ENCODE data around the gene SSR2. TPM values are rescaled to one million over a fixed set of nuclear protein-coding genes. Genes with fewer than 3 reads are reported as not detected.
"Not testable (repeated sequence)": the region's sequence is repeated elsewhere in the genome, so short reads cannot be mapped to it uniquely, and the experiment has no call there.

The SSR2 gene
- total and polyA plus RNA-seq, 10 donors = 152 to 291 (median 194) TPM

- Histone ChIP-seq H3K4me1 (peaks cover 0 to 6% (median 1%) of the 10 kb centered on the region in 6 donors), H3K27ac (no peak overlapping the region), H3K36me3 (no peaks in the 10 kb centered on the region), H3K27me3 (replicated peaks in 1 of 7) (no peaks in the 10 kb centered on the region), H3K4me3 (no peak overlapping the region), H3K9me3 (no peaks in the 10 kb centered on the region)
- no peak for DNase-seq
- 36 to 55% (median 50%) methylated on average over 2 of the region's 2 CpGs for WGBS, 5 donors
- TF ChIP-seq CTCF (IDR thresholded peaks at IDR 0.05 in 8 of 11, conservative IDR thresholded peaks at IDR 0.05 in 3 of 11) = no peak
- no peak for TF ChIP-seq POLR2AphosphoS5 (IDR thresholded peaks at IDR 0.05)
- no peak for TF ChIP-seq POLR2A (IDR thresholded peaks at IDR 0.05)
- intact Hi-C loops (cut with DNase I; ENCODE audit: low total_unique reads) = no loop called here
These were observed 24.6 kb downstream of the SSR2 start for GRCh38 chr1:155996166-155996565.

DNA sequence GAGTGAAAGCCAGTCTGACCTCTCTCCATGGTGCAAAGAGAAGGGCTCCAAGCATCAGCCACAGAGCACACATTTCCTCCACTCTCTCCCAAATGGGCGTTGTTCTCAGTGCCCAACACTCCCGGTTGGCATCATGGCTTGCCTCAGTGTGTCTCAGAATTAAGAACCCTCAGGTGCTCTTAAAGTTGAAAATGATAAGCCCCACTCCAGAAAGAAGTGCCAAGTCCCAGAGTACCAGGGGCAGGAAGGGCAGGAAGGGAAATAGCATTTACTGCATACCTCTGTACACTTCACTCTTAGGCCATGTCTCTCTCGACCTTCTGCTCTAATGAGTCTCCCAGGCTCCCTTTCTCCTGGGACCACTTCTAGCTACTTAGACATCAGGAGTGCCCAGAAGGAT lies 27.2 kb downstream of the SSR2 start:
- no peak for DNase-seq
- no peak overlapping the region for H3K27ac ChIP-seq
- intact Hi-C loops (cut with DNase I; ENCODE audit: low total_unique reads) = no loop called here

GRCh38 chr1:155990005-155990739 lies 30.6 kb downstream of the SSR2 start:
- intact Hi-C loops (cut with DNase I; ENCODE audit: low total_unique reads) = loop anchor here (2.0 kb wide), 1 partner anchor 53 kb away; no protein-coding TSS in a partner anchor
- 37 to 71% (median 58%) methylated on average over 6 of the region's 6 CpGs for WGBS, 5 donors
- no peaks in the 10 kb centered on the region for H3K27me3 ChIP-seq (replicated peaks in 1 of 7)
- H3K4me1 ChIP-seq = peaks cover 9 to 53% (median 24%) of the 10 kb centered on the region in 6 donors
- H3K9me3 ChIP-seq = no peaks in the 10 kb centered on the region
- no peaks in the 10 kb centered on the region for H3K36me3 ChIP-seq
- peak overlapping the region in 3 of 8 donors; percentile 41 to 65 (median 43) for H3K4me3 ChIP-seq
- peak overlapping the region in 7 of 8 donors; percentile 47 to 87 (median 70) for H3K27ac ChIP-seq
- TF ChIP-seq POLR2A (IDR thresholded peaks at IDR 0.05) (no peak), POLR2AphosphoS5 (IDR thresholded peaks at IDR 0.05) (peak in 1 of 3 donors; percentile 35), CTCF (IDR thresholded peaks at IDR 0.05 in 8 of 11, conservative IDR thresholded peaks at IDR 0.05 in 3 of 11) (no peak)
- no peak for DNase-seq

More for the DNA sequence above, 27.2 kb downstream of the SSR2 start:
- 71 to 87% (median 84%) methylated on average over 3 of the region's 3 CpGs for WGBS, 5 donors
- Histone ChIP-seq H3K9me3 (no peaks in the 10 kb centered on the region), H3K27me3 (replicated peaks in 1 of 7) (no peaks in the 10 kb centered on the region), H3K4me3 (no peak overlapping the region), H3K4me1 (peaks cover 9 to 32% (median 23%) of the 10 kb centered on the region in 6 donors), H3K36me3 (no peaks in the 10 kb centered on the region)
- TF ChIP-seq POLR2AphosphoS5 (IDR thresholded peaks at IDR 0.05) (no peak), POLR2A (IDR thresholded peaks at IDR 0.05) (no peak), CTCF (IDR thresholded peaks at IDR 0.05 in 8 of 11, conservative IDR thresholded peaks at IDR 0.05 in 3 of 11) (no peak)

- peak; percentile 94 for DNase-seq
- intact Hi-C loops (cut with DNase I; ENCODE audit: low total_unique reads) = loop anchor here (2.0 kb wide), 1 partner anchor 53 kb away; no protein-coding TSS in a partner anchor
- 12 to 42% (median 25%) methylated on average over 4 to 9 of the region's 9 CpGs for WGBS, 5 donors
- Histone ChIP-seq H3K9me3 (no peaks in the 10 kb centered on the region), H3K4me3 (peak overlapping the region; percentile 12 to 65 (median 30)), H3K36me3 (no peaks in the 10 kb centered on the region), H3K4me1 (peaks cover 9 to 61% (median 28%) of the 10 kb centered on the region in 6 donors), H3K27me3 (replicated peaks in 1 of 7) (no peaks in the 10 kb centered on the region), H3K27ac (peak overlapping the region in 7 of 8 donors; percentile 47 to 87 (median 70))
- peak; percentile 82 to 89 (median 83) for TF ChIP-seq POLR2AphosphoS5 (IDR thresholded peaks at IDR 0.05)
- TF ChIP-seq POLR2A (IDR thresholded peaks at IDR 0.05) = no peak
- peak; percentile 97 to 100 (median 99) for TF ChIP-seq CTCF (IDR thresholded peaks at IDR 0.05 in 8 of 11, conservative IDR thresholded peaks at IDR 0.05 in 3 of 11)
These were observed 31.3 kb downstream of the SSR2 start for GRCh38 chr1:155989242-155990004.

DNA sequence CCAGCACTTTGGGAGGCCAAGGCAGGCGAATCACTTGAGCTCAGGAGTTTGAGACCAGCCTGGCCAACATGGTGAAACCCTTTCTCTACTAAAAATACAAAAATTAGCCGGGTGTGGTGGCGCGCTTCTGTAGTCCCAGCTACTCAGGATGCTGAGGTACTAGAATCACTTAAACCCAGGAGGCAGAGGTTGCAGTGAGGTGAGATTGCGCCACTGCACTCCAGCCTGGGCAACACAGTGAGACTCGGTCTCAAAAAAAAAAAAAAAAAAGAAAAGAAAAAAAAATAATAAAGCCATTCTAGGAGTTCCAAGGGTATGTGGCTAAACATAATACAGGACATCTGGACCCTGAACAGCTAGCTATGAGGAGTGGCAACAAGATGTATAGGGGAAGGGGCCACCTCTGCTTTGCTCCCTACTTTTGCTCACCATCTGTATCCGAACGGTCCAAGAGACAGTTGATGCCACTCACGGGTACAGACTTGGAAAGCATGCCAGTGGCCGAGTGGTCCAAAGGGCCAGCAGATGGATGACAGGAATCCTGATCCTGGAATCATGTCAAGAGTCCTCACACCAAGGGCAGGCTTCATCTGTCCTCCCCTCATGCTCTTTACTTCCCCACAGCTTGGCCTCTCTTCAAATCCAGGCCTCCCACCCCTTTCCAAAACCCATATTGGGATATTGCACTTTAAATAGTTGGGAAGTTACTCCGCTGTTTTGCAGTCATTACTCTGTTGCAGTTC lies 35.7 kb downstream of the SSR2 start:
- DNase-seq; H3K27me3 ChIP-seq (replicated peaks in 1 of 7); H3K9me3 ChIP-seq; H3K4me3 ChIP-seq: not testable (repeated sequence)
- 76 to 86% (median 80%) methylated on average over 11 of the region's 11 CpGs for WGBS, 5 donors
- H3K36me3 ChIP-seq = peaks cover 0 to 17% (median 0%) of the 10 kb centered on the region in 6 donors
- intact Hi-C loops (cut with DNase I; ENCODE audit: low total_unique reads) = loop anchor here (5.0 kb wide), 1 partner anchor 43 kb away; the partner anchor contains the start of gene RXFP4
- peak overlapping the region in 4 of 8 donors; percentile 96 to 99 (median 99) for H3K27ac ChIP-seq
- peaks cover 35 to 87% (median 63%) of the 10 kb centered on the region in 6 donors for H3K4me1 ChIP-seq
